Endothelial cell of umbilical vein (primary cell): ENCODE data around the gene KAT14. TPM values are rescaled to one million over a fixed set of nuclear protein-coding genes. Genes with fewer than 3 reads are reported as not detected.
"Not testable (repeated sequence)": the region's sequence is repeated elsewhere in the genome, so short reads cannot be mapped to it uniquely, and the experiment has no call there.

ENCODE experiments used
- BruUV-seq: library from RNA; stranded (reverse); fragments of 400-500 nt; replicated peaks from 2 replicates; lab custom pipeline; 2021; lab: Mats Ljungman, UMichigan
- CTCF ChIA-PET: fragments of 300-600, 350-600 bp; sonication (Branson Sonifier 250); formaldehyde crosslinking; loops from one replicate; lab custom pipeline; 2021; ENCODE audit warnings: antibody characterized with exemption, inconsistent platforms; lab: Charles Lee
- POLR2A ChIA-PET: fragments of 300-600, 350-600 bp; sonication (Branson Sonifier 250); formaldehyde crosslinking; loops from one replicate; lab custom pipeline; 2021; ENCODE audit warnings: antibody characterized with exemption, inconsistent platforms; lab: Charles Lee
- DNase-seq: peaks from one replicate; pipeline ENCODE4 v3.0.0-alpha.2; 2011; ENCODE audit warnings: low read depth, low spot score
- FAIRE-seq: peaks from 2 replicates; lab custom pipeline; 2011; peaks lifted over from hg19 to GRCh38; lab: Jason Lieb, UNC
- H2AFZ ChIP-seq: 2 replicates; pipeline ENCODE4 v1.6.0; 2012; ENCODE audit warnings: low read depth, low read length, control low read depth, inconsistent platforms
- H3K27ac ChIP-seq: 2 replicates; pipeline ENCODE4 v1.5.1; 2011; ENCODE audit warnings: low read depth, mild to moderate bottlenecking, control low read depth, low read length, moderate library complexity; ENCODE audit not compliant: insufficient read depth
- H3K27me3 ChIP-seq, 2 experiments: 2 replicates each; pipeline versions ENCODE4 v1.6.0 to v1.6.1; 2011; ENCODE audit warnings: low read length in 2 of 2, mixed read lengths in 1 of 2; ENCODE audit not compliant: control insufficient read depth in 2 of 2, insufficient read depth in 2 of 2
- H3K36me3 ChIP-seq, 2 experiments: 2 replicates in 1 of 2; 3 replicates in 1 of 2; pipeline ENCODE4 v1.5.1; 2011; ENCODE audit warnings: low read length in 2 of 2, mild to moderate bottlenecking in 1 of 2, moderate library complexity in 1 of 2; ENCODE audit not compliant: control insufficient read depth in 2 of 2, insufficient read depth in 2 of 2; ENCODE audit errors: extremely low read depth in 1 of 2
- H3K4me1 ChIP-seq: 3 replicates; pipeline ENCODE4 v1.5.1; 2011; ENCODE audit warnings: mild to moderate bottlenecking, low read length; ENCODE audit not compliant: control insufficient read depth, insufficient read depth; ENCODE audit errors: extremely low read depth
- H3K4me2 ChIP-seq: 2 replicates; pipeline ENCODE4 v1.6.1; 2011; ENCODE audit warnings: low read length, control low read depth, mixed read lengths; ENCODE audit not compliant: insufficient read depth
- H3K4me3 ChIP-seq, 3 experiments: fragments of 200-600 bp in 1 of 3; sonication (generic), shearing (Covaris generic) in 1 of 3; replicated peaks in 1 of 3; 2 replicates each; pipeline ENCODE4 v1.5.1; 2011 to 2016; ENCODE audit warnings: control low read depth in 3 of 3, low read length in 3 of 3, mild to moderate bottlenecking in 2 of 3, inconsistent platforms in 1 of 3, low read depth in 1 of 3, moderate library complexity in 1 of 3; ENCODE audit not compliant: insufficient read depth in 1 of 3
- H3K79me2 ChIP-seq: 2 replicates; pipeline ENCODE4 v1.6.0; 2012; ENCODE audit warnings: low read length, inconsistent platforms; ENCODE audit not compliant: control insufficient read depth, insufficient read depth
- H3K9ac ChIP-seq: replicated peaks from 2 replicates; pipeline ENCODE3; 2011; ENCODE audit warnings: low read length, control low read depth; ENCODE audit not compliant: insufficient read depth; ENCODE audit errors: extremely low read depth
- H3K9me1 ChIP-seq: replicated peaks from 3 replicates; pipeline ENCODE4 v1.6.0; 2011; ENCODE audit warnings: mild to moderate bottlenecking, low read length; ENCODE audit not compliant: control insufficient read depth, insufficient read depth; ENCODE audit errors: extremely low read depth
- H3K9me3 ChIP-seq: replicated peaks from 2 replicates; pipeline ENCODE4 v1.5.1; 2012; ENCODE audit warnings: low read length, inconsistent platforms; ENCODE audit not compliant: control insufficient read depth, insufficient read depth
- H4K20me1 ChIP-seq: replicated peaks from 2 replicates; pipeline ENCODE3; 2011; ENCODE audit warnings: mild to moderate bottlenecking, low read length; ENCODE audit not compliant: control insufficient read depth, insufficient read depth; ENCODE audit errors: extremely low read depth
- FOS ChIP-seq: IDR thresholded peaks from 2 replicates; pipeline ENCODE4 v1.6.1; 2011; ENCODE audit warnings: mild to moderate bottlenecking, low read length, moderate library complexity, borderline replicate concordance; ENCODE audit not compliant: insufficient read depth
- GATA2 ChIP-seq: IDR thresholded peaks from 2 replicates; pipeline ENCODE4 v1.7.0; 2011; ENCODE audit warnings: low read depth, mild to moderate bottlenecking, moderate library complexity, mixed read lengths, low read length; ENCODE audit not compliant: insufficient read length, insufficient read depth
- JUN ChIP-seq: IDR thresholded peaks from 2 replicates; pipeline ENCODE4 v1.6.1; 2011; ENCODE audit warnings: borderline replicate concordance, low read depth; ENCODE audit not compliant: insufficient read length, insufficient read depth
- MAX ChIP-seq: IDR thresholded peaks from 2 replicates; pipeline ENCODE4 v1.6.1; 2011; ENCODE audit not compliant: insufficient read depth, insufficient read length
- POLR2A ChIP-seq: IDR thresholded peaks from 2 replicates; pipeline ENCODE4 v1.6.1; 2012; ENCODE audit warnings: low read depth, mild to moderate bottlenecking, control low read depth, low read length
- POLR2AphosphoS5 ChIP-seq: IDR thresholded peaks from 2 replicates; pipeline ENCODE4 v1.6.1; 2012; ENCODE audit warnings: low read depth, mild to moderate bottlenecking, control low read depth, low read length, moderate library complexity; ENCODE audit not compliant: insufficient read depth
- dilution Hi-C: fragments of 300-500 bp; cut with MboI; formaldehyde crosslinking; loops from one replicate; pipeline ENCODE4 v1.15.0; 2019; ENCODE audit warnings: low sequenced_read_pairs; ENCODE audit not compliant: extremely low pct_ligation_motif_present
- intact Hi-C: fragments of 100-400 bp; cut with micrococcal nuclease; formaldehyde crosslinking; loops from one replicate; pipeline ENCODE4 v1.10.0; 2022
- polyA plus RNA-seq, 4 experiments: library from polyadenylated mRNA; depleted of rRNA in 3 of 4; stranded (reverse) in 3 of 4; unstranded in 1 of 4; fragments of >200 nt; gene quantifications; 2 replicates each; pipeline versions ENCODE4 v1.2.1 to v1.2.3, GENCODE V29; 2011 to 2012; ENCODE audit warnings: missing spikeins in 1 of 4
- total RNA-seq: library from RNA; stranded (reverse); gene quantifications from 2 replicates; pipeline ENCODE4 v1.2.3, GENCODE V29; 2021
- TF ChIP-seq, protein P1 (sequence below), 2 donors: IDR thresholded peaks; 1 replicate in 1 of 2; 2 replicates in 1 of 2; pipeline ENCODE4 v1.5.1; 2011; ENCODE audit warnings: low read length in 2 of 2, mild to moderate bottlenecking in 2 of 2, moderate library complexity in 2 of 2, control low read depth in 1 of 2, inconsistent platforms in 1 of 2, low read depth in 1 of 2; ENCODE audit not compliant: insufficient read depth in 1 of 2; ENCODE audit errors: extremely low read depth in 1 of 2

KAT14 gene
- total and polyA plus RNA-seq, 2 donors (not counting 3 experiments of a cell fraction or from before 2014, with no cell fraction given) = 6.7 to 11.7 TPM

DNA sequence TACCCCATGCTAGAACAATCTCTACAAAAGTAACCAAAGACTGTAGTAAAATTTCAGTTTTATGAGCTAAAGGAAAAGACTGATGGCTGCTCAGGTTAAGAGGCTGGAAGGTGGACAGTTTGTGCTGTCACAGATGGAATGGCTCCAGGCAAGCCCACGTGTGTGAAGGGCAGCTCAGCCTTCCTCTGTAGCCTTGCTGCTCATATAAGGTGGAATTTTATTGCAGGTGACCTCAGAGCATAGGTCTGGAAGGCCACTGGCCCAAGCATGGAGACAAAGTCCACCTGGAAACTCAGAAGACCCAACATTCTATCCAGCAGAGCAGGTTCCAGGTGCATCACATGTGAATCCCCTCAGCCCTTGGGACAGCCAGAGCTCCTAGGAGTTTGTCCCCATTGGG is 53.6 kb downstream of the KAT14 start:
- no peaks in the 10 kb centered on the region for H3K9me1 ChIP-seq
- no peak overlapping the region for H2AFZ ChIP-seq
- BruUV-seq = no TSS peak
- peaks cover 0 to 8% of the 10 kb centered on the region in 2 experiments for H3K36me3 ChIP-seq
- intact Hi-C loops (no loop called here), dilution Hi-C loops (no loop called here)
- no peaks in the 10 kb centered on the region for H3K27me3 ChIP-seq
- H3K9me3 ChIP-seq = no peaks in the 10 kb centered on the region
- H3K9ac ChIP-seq = no peak overlapping the region
- TF ChIP-seq POLR2A (no peak), JUN (no peak), POLR2AphosphoS5 (no peak), GATA2 (no peak), MAX (no peak), FOS (no peak)
- TF ChIP-seq, protein P1, sequence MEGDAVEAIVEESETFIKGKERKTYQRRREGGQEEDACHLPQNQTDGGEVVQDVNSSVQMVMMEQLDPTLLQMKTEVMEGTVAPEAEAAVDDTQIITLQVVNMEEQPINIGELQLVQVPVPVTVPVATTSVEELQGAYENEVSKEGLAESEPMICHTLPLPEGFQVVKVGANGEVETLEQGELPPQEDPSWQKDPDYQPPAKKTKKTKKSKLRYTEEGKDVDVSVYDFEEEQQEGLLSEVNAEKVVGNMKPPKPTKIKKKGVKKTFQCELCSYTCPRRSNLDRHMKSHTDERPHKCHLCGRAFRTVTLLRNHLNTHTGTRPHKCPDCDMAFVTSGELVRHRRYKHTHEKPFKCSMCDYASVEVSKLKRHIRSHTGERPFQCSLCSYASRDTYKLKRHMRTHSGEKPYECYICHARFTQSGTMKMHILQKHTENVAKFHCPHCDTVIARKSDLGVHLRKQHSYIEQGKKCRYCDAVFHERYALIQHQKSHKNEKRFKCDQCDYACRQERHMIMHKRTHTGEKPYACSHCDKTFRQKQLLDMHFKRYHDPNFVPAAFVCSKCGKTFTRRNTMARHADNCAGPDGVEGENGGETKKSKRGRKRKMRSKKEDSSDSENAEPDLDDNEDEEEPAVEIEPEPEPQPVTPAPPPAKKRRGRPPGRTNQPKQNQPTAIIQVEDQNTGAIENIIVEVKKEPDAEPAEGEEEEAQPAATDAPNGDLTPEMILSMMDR (IDR thresholded peaks at IDR 0.05; ENCODE audit: extremely low read depth in 1 of 2, insufficient read depth in 1 of 2, low read depth in 1 of 2, low read length in 2 of 2) = no peak
- no peak overlapping the region for H3K4me3 ChIP-seq
- FAIRE-seq (no peak), DNase-seq (no peak)
- H4K20me1 ChIP-seq = no peaks in the 10 kb centered on the region
- no peaks in the 10 kb centered on the region for H3K79me2 ChIP-seq
- no peaks in the 10 kb centered on the region for H3K4me1 ChIP-seq
- H3K4me2 ChIP-seq = no peak overlapping the region
- ChIA-PET POLR2A (no interaction called here), CTCF (no interaction called here)
- no peak overlapping the region for H3K27ac ChIP-seq

- H3K4me3 ChIP-seq, H3K4me2 ChIP-seq, BruUV-seq, H3K4me1 ChIP-seq, intact Hi-C loops, H3K36me3 ChIP-seq, H2AFZ ChIP-seq, H3K9ac ChIP-seq, H3K9me1 ChIP-seq, H3K27me3 ChIP-seq, FAIRE-seq, H3K79me2 ChIP-seq, DNase-seq, POLR2A ChIA-PET, H4K20me1 ChIP-seq, dilution Hi-C loops, H3K27ac ChIP-seq, CTCF ChIA-PET, H3K9me3 ChIP-seq: not testable (repeated sequence)
Measured at GRCh38 chr20:18194461-18194860, 56.8 kb downstream of the KAT14 start.
